Stimulated activated CD4-positive, alpha-beta T cell treated with anti-CD3 and anti-CD28 coated beads, Interleukin-2, amount 100 ng/mL, for 48 hours (primary cell): Measurements from ENCODE around the gene UTS2R.
"Not testable (repeated sequence)": the region's sequence is repeated elsewhere in the genome, so short reads cannot be mapped to it uniquely, and the experiment has no call there.

Experiments used
- DNase-seq, 2 donors: peaks; one replicate each; pipeline ENCODE4 v3.0.0-alpha.2; 2020

The UTS2R gene

DNA sequence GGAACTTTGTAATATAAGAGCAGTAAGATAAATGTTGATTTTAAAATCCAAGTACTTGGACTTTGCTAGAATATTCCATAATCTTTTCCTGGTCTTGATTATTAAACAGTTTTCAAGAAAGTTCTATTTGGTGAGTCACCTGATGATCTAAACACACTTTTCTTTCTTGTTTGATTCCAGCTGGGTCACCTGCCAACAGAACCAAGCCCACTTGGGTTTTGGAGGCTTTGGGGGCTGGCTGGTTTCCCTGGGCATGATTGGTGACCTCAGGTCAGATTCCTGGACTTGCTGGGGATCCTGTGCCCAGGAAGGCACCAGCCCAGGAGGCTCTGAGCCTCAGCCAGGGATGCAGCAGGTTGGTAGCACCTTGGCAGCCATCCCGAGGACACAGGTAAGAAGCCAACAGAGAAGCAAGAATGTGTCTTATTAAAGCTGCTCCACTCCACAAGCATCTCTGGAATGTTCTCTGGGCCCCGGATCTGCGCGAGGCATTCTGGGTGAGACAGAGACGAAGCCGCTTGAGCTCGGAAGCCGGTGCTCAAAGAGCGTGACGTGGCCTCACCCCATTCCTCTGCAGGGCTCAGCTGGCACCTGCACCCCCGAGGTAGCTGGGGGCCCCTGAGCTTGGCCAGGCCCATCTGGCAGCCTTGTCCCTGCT, 15.7 kb upstream of the UTS2R start:
- no peak for DNase-seq

DNA sequence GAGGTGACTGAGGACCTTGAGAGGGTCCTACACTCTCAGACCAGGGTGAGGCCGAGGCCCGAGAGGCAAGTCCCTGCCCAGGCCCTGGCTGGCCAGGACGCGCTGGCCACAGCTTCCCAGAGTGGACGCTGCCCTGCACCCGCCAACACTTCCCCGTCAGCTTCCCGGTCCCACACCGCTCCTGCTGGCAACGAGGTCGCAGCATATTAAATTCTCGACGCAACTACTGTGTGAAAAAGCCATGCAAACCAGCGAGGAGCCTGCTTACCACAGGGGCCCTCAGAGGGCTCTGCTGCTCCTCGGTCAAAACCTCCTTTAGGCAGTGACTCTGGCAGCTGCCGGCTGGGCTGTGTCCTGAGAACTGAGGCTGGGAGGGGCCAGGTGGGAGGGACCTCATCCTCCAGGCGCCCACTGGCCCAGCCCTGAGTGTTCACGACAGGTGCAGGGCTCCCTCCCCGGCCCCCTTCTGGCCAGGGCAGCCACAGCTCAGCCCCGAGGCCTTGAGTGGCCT, 14.7 kb upstream of the UTS2R start:
- DNase-seq: no peak

DNA sequence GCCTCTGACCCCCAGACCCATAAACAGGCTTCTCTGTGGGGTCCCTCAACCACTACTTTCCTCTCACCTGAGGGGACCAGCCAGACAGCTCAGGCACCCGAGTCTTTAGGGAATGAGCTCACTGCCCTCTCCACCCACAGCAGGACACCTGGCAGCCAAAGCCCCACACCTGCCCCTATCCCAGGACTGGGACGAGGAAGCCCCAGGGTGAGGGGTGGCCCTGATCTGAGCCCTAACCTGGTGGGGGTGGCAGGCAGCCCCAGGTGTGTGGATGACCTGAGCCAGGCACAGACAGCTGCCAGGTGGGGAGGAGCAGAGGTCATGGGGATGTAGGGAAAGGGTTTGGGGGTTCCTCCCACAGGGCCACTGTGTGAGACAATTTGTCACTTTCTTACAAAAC, 14.2 kb upstream of the UTS2R start:
- DNase-seq: no peak

DNA sequence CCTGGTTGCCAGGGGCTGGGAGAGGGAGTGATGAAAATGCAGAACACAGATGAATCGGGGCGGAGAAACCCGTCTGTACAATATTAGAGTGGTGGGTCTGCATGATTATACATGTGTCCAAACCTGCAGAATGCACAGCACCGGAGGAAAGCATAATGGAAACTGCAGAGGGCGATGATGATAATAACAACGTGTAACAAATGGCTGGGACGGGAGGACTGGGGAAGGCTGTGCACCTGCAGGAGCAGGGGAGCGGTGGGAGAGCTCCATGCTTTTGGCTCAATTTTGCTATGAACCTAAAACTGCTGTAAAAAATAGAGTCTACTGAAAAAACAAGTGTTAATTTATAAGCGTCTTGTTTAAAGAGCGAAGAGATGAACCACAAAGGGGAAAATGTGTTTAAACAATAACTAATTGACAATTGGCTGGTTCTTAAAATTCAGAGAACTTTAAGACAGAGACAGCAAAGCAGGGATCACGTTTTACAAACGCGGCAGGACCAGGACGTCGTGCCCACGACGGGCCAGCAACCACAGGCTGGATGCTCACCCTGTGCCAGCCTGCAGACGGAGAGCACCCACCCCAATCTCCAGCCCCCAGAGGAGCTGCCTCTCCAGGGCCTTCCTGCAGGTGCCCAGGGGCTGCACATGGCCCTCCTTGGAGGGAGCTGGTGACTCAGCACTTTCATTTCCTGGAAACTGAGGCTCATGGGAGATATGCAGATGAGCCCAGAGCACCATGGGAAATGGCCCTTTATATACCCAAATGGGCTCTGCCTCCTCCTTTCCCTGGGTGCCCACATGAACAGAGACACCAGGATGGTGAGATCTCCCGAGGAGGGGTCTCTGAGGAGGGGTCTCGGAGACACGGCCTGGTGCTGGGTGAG, 12.9 kb upstream of the UTS2R start, which contains the start of gene TEX19:
Gene TEX19 (plus strand): TSS at position 783 of the 886 bp plus-strand sequence. CDS start 2,904 bp downstream, outside the sequence.
- DNase-seq: peak in 1 of 2 donors; percentile 10

DNA sequence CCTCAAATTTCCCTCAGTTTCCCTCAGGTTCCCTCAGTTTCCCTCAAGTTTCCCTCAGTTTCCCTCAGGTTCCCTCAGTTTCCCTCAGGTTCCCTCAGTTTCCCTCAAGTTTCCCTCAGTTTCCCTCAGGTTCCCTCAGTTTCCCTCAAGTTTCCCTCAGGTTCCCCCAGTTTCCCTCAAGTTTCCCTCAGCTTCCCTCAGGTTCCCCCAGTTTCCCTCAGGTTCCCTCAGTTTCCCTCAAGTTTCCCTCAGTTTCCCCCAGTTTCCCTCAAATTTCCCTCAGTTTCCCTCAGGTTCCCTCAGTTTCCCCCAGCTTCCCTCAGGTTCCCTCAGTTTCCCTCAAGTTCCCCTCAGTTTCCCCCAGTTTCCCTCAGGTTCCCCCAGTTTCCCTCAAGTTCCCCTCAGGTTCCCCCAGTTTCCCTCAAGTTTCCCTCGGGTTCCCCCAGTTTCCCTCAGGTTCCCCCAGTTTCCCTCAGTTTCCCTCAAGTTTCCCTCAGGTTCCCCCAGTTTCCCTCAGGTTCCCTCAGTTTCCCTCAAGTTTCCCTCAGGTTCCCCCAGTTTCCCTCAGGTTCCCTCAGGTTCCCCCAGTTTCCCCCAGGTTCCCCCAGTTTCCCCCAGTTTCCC, 12.0 kb upstream of the UTS2R start:
- not testable (repeated sequence) for DNase-seq

DNA sequence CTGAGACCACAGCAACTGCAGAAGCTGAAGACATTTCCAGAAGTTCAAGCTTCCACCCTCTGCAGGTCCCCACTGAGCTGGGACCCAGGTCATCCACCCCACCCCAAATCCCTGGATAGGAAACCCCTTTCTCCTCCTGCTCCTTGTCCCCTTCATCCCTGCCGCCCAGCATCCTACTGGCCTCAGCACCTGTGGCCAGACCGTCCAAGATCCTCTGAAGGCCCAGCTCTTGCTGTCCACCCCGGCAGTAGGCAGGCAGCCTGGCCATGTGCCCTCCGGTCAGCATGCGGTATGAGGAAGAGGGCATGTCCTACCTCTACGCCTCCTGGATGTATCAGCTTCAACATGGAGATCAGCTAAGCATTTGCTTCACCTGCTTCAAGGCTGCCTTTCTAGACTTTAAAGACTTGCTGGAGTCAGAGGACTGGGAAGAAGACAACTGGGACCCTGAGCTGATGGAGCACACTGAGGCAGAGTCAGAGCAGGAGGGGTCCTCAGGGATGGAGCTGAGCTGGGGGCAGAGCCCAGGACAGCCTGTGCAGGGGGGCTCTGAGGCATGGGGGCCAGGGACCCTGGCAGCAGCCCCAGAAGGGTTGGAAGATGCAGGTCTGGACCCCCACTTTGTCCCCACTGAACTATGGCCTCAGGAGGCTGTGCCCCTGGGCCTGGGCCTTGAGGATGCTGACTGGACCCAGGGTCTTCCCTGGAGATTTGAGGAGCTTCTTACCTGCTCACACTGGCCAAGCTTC, 9.5 kb upstream of the UTS2R start:
- DNase-seq: no peak

DNA sequence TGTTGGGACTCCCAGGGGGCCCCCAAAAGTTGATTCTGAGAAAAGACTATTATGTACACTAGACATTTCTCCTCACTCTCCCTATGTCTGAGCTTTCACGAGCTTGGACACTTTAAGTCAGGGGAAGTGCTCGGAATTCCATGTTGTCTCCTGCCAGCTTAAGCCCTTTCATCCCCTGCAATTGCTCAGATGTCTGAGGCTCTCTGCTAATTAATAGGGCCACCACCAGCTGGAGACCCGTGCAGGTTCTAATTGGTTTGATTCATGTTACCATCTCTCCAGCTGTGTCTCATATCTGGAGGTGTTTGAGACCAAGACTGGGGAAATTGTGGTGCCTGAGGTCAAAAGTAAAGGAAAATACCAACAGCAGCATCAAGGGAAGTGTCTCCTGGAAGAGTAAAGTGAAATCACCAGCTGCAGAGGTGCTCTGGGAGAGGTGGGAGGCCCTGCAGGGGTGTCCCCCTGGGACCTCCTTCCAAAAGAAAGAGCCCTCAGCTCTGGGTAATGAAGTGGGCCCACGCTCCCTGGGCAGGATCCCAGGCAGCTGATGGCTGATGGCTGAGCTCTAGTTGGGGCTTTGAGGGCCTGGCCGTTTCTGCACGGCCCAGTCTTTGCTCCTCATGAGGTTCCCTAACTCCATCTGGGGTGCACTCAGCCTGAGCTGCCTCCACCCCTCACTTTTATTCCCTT, 5.8 kb upstream of the UTS2R start:
- DNase-seq: no peak

DNA sequence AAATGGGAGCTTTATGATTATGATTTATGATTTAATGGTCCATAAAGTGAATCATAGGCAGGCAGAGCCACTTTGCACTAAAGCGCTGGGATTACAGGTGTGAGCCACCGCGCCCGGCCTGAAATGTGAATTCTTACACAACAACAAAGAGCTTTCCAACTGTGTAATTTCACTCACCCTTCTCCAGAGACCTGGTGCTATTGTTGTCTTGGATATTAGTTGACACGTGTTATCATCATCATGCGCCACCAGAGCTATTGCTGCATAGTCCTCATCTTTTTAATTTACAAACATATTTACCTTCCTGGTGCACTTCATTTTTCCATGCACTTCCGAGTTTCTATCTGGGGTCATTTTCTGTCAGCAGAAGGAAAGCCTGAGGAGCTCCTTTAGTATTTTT, 4.8 kb upstream of the UTS2R start:
- no peak for DNase-seq

DNA sequence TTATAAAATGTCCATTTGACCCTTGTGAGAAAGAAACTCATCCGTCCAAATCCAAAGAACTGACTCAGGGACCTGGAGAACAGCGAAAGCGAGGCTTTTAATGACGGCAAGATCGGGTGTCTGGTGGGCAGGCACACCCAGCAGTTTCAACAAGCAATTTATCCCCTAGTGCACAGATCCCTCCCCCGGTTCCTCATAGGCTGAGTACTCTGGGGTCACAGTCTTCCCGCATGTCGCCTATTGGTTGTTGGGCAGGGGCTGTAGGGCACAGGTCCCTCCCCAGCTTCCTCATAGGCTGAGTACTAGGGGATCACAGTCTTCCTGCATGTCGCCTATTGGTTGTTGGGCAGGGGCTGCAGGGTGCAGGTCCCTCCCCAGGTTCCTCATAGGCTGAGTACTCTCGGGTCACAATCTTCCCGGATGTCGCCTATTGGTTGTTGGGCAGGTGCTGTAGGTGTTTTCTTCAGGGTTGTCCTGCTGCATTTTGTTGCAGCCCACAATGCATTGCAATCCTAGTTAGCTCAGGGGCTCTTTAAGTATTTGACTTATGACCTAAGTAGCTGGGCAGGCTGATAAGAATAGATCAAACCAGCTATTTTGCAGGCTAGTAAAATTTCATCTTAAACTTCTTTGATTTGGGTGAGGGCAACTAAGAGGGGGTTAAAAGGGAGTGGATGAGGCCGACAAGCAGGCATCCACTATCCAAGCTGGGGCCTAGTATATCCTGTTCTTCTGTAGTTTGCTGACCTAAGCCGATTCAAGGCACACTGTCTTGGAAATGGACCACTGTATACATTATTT, 3.6 kb upstream of the UTS2R start:
- no peak for DNase-seq

DNA sequence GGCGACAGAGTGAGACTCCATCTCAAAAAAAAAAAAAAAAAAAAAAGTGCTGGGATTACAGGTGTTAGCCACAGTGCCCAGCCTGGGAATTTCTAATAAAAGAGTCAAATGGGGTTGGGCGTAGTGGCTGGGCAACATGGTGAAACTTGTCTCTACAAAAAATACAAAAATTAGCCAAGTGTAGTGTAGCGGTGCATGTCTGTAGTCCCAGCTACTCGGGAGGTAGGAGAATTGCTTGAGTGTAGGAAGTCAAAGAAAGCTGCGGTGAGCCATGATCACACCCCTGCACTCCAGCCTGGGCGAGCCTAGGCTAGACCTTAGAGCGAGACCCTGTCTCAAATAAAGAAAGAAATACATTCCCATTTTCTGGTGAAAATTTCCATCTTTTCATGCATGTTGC, 2.4 kb upstream of the UTS2R start:
- no peak for DNase-seq

DNA sequence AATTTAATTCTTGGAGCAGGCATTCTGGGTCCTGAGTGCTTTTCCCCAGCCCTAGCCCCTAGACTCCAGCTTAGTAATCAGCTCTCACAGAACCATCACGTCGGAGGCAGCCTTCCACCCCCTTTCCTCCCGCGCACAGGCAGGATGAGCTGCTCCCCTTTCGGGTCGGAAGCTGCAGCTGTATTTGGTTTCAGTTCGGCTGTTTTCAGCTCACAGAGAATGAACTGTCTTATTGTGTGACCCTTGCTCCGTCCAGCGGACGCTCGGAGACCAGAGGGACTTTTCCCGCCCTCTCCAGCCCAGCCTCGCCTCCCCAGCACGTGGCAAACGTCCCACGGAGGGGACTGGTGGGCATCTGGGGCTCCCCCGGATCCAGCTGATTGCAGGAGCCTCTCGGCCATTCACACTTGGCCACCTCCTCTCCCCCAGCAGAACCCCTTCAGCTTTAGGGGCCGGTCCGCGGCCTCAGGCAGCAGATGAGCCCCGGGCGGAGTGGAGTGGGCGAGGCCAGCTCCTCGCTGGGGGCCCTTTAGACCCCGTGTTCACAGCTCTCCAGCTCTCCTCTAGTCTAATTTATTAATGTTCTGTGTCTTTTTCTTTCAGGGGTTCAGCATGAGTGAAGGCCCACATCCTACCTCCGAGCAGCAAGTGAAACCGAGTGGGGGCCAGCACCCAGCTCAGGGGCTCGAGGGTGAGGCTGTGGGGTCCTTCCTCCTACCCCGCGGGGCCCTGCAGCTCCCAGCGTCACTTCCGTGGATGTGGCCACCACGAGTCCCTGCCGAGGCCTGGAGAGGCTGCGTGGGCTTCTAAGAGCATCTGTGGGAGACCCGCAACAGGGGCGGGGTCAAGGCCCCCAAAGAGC, 863 bp upstream of the UTS2R start:
- DNase-seq: no peak

DNA sequence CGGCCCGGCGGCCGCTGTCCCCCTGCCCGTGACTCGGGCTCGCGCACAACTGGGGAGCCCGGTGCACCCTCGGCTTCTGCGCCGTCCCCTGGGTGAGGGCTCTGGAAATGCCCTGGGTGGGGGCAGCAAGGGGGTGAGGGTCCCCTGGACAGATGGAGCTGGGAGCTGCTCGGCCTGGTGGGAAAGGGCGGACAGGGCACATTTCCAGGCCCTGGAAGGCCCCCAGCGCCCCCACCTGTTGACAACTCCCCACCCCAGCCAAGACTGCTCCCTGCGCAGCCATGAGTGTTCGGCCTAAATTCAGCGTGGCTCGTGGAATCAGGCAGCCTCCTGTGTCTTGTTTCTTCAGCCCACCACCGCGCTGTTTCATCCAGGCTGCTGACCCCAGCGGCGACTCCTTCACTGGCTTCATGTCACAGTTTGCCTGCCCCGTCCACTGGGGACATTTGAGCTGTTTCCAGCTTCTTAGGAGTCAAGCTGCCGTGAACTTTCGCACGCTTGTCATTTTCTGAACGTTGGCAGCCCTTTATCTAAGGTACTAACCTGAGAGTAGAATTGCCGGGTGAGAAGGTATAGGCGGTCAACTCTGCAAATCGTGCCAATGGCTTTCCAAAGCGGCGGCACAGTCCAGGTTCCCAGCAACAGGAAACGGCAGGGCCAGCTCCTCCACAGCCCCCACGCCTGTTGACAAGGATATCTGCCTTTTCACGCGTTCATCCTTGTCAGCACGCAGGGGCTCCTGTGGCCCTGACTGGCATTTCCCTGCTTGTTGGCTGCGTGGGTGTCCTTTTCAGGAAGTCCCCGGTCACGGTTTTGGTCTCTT, 895 bp downstream of the UTS2R start:
- no peak for DNase-seq

DNA sequence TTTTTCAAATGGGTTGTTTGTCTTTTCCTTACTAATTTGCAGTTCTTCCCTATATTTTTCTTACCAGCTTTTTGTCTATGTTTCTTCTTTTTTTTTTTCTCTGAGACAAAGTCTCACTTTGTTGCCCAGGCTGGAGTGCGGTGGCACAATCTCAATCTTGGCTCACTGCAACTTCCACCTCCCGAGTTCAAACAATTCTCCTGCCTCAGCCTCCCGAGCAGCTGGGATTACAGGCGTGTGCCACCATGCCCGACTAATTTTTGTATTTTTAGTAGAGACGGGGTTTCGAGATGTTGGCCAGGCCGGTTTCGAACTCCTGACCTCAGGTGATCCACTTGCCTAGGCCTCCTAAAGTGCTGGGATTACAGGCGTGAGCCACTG, 1.5 kb downstream of the UTS2R start:
- DNase-seq: not testable (repeated sequence)

DNA sequence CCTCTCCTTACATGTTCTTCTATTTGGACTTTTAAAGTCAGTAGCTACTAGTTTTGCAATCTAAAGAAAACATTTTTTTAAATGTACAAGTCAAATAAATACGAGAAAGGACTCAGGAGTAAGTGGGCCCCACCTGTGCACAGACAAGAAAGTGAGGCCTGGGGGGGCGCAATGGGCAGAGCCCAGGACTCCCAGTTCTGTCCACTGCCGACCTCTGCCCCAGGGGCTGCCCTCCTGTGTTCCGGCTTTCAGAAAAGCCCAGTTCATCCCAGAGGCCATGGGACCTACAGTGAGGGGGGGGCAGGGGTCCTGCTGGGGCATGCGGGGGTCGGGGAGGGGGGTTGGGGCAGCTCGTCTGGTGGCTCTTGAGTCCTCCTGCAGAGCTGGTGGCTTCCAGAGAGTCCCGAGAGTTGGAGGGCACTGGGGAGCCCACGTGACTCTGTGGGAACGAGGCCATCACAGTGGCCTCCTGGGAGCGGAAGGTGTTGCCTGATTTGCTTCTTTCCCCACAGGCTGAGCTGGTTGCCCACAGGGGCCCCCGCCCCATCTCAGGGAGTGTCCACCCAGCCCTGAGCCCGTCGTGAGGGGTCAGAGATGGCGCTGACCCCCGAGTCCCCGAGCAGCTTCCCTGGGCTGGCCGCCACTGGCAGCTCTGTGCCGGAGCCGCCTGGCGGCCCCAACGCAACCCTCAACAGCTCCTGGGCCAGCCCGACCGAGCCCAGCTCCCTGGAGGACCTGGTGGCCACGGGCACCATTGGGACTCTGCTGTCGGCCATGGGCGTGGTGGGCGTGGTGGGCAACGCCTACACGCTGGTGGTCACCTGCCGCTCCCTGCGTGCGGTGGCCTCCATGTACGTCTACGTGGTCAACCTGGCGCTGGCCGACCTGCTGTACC, 2.4 kb downstream of the UTS2R start:
- no peak for DNase-seq

DNA sequence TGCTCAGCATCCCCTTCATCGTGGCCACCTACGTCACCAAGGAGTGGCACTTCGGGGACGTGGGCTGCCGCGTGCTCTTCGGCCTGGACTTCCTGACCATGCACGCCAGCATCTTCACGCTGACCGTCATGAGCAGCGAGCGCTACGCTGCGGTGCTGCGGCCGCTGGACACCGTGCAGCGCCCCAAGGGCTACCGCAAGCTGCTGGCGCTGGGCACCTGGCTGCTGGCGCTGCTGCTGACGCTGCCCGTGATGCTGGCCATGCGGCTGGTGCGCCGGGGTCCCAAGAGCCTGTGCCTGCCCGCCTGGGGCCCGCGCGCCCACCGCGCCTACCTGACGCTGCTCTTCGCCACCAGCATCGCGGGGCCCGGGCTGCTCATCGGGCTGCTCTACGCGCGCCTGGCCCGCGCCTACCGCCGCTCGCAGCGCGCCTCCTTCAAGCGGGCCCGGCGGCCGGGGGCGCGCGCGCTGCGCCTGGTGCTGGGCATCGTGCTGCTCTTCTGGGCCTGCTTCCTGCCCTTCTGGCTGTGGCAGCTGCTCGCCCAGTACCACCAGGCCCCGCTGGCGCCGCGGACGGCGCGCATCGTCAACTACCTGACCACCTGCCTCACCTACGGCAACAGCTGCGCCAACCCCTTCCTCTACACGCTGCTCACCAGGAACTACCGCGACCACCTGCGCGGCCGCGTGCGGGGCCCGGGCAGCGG, 3.2 kb downstream of the UTS2R start:
- DNase-seq: no peak

DNA sequence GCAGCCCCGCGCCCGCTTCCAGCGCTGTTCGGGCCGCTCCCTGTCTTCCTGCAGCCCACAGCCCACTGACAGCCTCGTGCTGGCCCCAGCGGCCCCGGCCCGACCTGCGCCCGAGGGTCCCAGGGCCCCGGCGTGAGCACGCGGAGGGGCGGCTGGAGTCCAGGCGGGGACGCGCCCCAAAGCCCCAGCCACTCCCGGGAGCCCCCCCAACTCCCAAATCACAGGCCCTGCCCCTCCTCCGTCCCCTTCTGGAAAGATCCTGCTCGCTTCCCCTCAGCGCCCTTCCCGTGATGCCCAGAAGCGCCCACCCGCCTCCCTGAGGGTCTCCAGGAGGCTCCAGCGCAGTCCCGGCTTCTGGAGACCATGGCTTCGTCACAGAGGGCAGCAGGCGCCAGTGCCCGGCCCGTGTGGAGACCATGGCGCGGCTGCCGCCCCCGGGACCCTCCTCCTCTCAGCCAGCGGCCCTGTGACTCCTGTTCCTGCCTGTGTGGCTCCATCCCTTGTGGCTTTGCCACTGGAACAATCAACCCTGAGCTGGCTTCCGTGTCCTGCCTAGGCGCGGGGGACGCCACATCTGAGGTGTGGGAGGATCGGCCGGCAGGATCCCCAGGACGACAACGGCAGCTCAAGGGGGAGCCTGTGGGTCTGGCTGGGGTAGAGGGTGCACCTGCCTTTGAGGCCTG, 3.9 kb downstream of the UTS2R start:
- DNase-seq: no peak
